Spleen (tissue), 7 donors: ENCODE results near the gene SH3BGRL2.

Experiments
- POLR2A ChIP-seq, 3 donors: fragments of 450-650 bp; IDR thresholded peaks; one replicate each; pipeline ENCODE4 v1.5.1; 2017; ENCODE audit warnings: antibody characterized with exemption in 3 of 3, mild to moderate bottlenecking in 1 of 3
- POLR2AphosphoS5 ChIP-seq, 3 donors: sonication (generic); formaldehyde crosslinking; IDR thresholded peaks; one replicate each; pipeline ENCODE4 v1.5.1; 2017; ENCODE audit warnings: antibody characterized with exemption in 3 of 3
- TF ChIP-seq, protein P1 (sequence below), 11 experiments: fragments of 200-600 bp in 7 of 11; fragments of 450-650 bp in 4 of 11; sonication (generic) in 4 of 11; IDR thresholded peaks in 8 of 11; conservative IDR thresholded peaks in 3 of 11; 1 replicate in 7 of 11; 2 replicates in 4 of 11; pipeline versions ENCODE4 v1.4.0 to v1.8.0; 2016 to 2021; ENCODE audit warnings: antibody characterized with exemption in 11 of 11, inconsistent platforms in 4 of 11, mild to moderate bottlenecking in 1 of 11
- donor health status: DM: no; HTN: no; CAD: no; lungs with moderate emphysema.
- donor health status: DM: no; HTN: no; CAD: no.
- donor health status: DM: no; HTN: no; CAD: no.

DNA sequence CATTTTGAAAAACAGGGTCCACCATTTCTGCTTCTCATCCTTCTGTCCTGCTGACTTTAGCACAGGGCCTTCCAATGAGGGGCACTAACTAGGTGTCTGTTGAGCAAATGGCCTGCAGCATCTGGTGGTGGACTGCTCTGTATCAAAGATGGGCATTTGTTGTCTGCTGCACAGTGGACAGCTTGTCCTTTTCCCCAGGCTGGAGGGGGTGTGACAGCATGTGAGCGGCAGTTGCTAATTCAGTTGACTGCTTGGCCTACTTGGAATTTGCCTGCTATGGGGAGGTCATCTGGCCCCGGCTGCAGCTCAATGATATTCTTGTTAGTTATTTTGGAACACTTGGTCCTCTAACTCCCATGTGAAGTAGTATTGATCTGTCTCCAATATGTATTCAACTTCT, 93.7 kb downstream of the SH3BGRL2 start:
- TF ChIP-seq, protein P1, sequence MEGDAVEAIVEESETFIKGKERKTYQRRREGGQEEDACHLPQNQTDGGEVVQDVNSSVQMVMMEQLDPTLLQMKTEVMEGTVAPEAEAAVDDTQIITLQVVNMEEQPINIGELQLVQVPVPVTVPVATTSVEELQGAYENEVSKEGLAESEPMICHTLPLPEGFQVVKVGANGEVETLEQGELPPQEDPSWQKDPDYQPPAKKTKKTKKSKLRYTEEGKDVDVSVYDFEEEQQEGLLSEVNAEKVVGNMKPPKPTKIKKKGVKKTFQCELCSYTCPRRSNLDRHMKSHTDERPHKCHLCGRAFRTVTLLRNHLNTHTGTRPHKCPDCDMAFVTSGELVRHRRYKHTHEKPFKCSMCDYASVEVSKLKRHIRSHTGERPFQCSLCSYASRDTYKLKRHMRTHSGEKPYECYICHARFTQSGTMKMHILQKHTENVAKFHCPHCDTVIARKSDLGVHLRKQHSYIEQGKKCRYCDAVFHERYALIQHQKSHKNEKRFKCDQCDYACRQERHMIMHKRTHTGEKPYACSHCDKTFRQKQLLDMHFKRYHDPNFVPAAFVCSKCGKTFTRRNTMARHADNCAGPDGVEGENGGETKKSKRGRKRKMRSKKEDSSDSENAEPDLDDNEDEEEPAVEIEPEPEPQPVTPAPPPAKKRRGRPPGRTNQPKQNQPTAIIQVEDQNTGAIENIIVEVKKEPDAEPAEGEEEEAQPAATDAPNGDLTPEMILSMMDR (IDR thresholded peaks at IDR 0.05 in 8 of 11, conservative IDR thresholded peaks at IDR 0.05 in 3 of 11), result no peak
- no peak for TF ChIP-seq POLR2A (IDR thresholded peaks at IDR 0.05)
- TF ChIP-seq POLR2AphosphoS5 (IDR thresholded peaks at IDR 0.05), result peak in 2 of 3 donors; percentile 21 to 47
